ENCODE measurements around the gene SPRR1A.

Gene SPRR1A

DNA sequence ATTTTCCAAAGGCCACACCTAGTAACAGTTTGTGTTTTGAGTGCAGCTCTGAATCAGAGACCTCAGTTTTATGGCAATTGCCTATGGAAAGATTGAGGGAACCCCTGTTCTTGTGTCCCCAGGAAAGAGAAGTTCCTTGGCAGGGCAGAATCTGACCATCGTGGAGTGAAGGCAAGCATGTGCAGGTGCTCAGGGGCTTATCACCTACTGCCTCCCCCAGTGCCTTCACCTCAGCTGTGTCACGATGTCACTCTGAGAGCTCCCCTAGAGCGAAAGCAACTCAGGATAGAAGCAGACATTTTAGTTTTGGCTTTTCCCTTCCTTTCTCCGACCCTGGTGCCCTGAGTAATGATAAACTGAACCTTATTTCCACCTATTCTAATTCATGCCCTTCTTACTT, 1.8 kb upstream of the SPRR1A start:
- TF ChIP-seq, protein P1, sequence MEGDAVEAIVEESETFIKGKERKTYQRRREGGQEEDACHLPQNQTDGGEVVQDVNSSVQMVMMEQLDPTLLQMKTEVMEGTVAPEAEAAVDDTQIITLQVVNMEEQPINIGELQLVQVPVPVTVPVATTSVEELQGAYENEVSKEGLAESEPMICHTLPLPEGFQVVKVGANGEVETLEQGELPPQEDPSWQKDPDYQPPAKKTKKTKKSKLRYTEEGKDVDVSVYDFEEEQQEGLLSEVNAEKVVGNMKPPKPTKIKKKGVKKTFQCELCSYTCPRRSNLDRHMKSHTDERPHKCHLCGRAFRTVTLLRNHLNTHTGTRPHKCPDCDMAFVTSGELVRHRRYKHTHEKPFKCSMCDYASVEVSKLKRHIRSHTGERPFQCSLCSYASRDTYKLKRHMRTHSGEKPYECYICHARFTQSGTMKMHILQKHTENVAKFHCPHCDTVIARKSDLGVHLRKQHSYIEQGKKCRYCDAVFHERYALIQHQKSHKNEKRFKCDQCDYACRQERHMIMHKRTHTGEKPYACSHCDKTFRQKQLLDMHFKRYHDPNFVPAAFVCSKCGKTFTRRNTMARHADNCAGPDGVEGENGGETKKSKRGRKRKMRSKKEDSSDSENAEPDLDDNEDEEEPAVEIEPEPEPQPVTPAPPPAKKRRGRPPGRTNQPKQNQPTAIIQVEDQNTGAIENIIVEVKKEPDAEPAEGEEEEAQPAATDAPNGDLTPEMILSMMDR (IDR thresholded peaks at IDR 0.05) = no peak
- H3K4me1 ChIP-seq (ENCODE audit: control insufficient read depth in 1 of 2, insufficient read depth in 1 of 2, low read depth in 1 of 2, low read length in 1 of 2) = no peaks in the 10 kb centered on the region
- no peaks in the 10 kb centered on the region for H3K9me3 ChIP-seq
- H3K27ac ChIP-seq = no peak overlapping the region
- H3K4me3 ChIP-seq (ENCODE audit: low read depth in 1 of 2, low read length in 1 of 2) = no peak overlapping the region
- no peaks in the 10 kb centered on the region for H3K36me3 ChIP-seq
- peaks cover 33% of the 10 kb centered on the region for H3K27me3 ChIP-seq

DNA sequence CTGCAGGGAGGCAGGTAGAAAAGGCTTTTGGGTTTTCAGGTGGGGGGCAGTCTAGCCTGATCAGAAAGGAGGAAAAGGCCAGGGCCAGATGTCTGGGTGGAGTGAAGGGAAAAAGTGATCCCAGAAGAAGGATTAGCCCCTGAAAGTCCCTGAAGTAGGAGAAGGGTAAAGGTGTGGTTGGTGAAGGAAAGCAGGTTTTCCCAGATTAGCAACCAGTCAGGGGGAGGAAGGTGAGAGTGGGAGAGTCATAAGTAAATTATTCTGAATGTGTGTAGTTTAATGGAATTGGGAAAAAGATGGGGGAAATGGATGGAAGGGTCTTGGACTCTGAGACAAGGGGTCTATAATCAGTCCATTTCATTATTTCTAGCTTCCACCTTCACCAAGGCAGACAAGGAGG, 647 bp upstream of the SPRR1A start:
- Histone ChIP-seq H3K27ac (no peak overlapping the region), H3K9me3 (no peaks in the 10 kb centered on the region), H3K4me1 (ENCODE audit: control insufficient read depth in 1 of 2, insufficient read depth in 1 of 2, low read depth in 1 of 2, low read length in 1 of 2) (no peaks in the 10 kb centered on the region), H3K4me3 (ENCODE audit: low read depth in 1 of 2, low read length in 1 of 2) (no peak overlapping the region), H3K36me3 (no peaks in the 10 kb centered on the region), H3K27me3 (peaks cover 27% of the 10 kb centered on the region)
- TF ChIP-seq, protein P1 (IDR thresholded peaks at IDR 0.05) = no peak

DNA sequence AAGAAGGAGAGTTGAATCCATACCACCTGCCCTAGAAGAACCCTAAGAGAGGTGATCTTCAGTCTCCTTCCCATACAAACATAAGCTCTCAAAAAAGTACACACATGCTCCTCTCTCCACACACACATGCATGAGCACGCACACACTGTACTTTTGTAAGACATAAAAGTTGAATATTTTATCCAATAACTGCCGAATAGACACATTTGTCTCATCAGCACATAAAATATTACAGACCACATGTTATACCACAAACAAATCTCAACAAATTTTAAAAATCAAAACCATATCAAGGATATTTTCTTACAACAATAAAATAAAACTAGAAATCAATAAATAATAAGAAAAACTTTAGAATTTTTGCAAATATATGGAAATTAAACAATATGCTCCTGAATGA, 2.7 kb downstream of the SPRR1A start:
- H3K4me3 ChIP-seq (ENCODE audit: low read depth in 1 of 2, low read length in 1 of 2) = no peak overlapping the region
- no peak overlapping the region for H3K27ac ChIP-seq
- TF ChIP-seq, protein P1 (IDR thresholded peaks at IDR 0.05) = no peak
- peaks cover 20% of the 10 kb centered on the region for H3K27me3 ChIP-seq
- H3K9me3 ChIP-seq = no peaks in the 10 kb centered on the region
- no peaks in the 10 kb centered on the region for H3K36me3 ChIP-seq
- H3K4me1 ChIP-seq (ENCODE audit: control insufficient read depth in 1 of 2, insufficient read depth in 1 of 2, low read depth in 1 of 2, low read length in 1 of 2) = no peaks in the 10 kb centered on the region

DNA sequence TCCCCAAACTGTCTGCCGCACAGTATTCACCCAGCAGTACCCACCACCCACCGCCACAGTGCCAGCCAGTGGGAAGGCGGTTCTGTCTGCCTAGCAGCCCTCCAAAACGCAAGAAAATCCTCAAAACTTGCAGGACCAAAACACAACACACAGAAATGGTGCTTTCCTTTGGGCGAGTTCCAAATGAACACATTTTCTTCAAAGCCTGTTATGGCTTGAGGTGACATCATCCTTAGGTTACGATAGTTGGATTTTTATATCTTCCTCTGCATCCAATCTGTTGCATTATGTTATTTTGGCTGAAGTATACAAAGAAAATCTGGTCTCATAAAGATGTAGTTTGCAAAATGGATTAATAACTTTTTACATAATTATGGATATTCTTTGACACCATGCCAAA, 9.3 kb downstream of the SPRR1A start:
- no peak overlapping the region for H3K4me3 ChIP-seq (ENCODE audit: low read depth in 1 of 2, low read length in 1 of 2)
- H3K36me3 ChIP-seq = no peaks in the 10 kb centered on the region
- H3K27ac ChIP-seq = no peak overlapping the region
- TF ChIP-seq, protein P1 (IDR thresholded peaks at IDR 0.05) = no peak
- H3K9me3 ChIP-seq = no peaks in the 10 kb centered on the region
- peaks cover 33% of the 10 kb centered on the region for H3K27me3 ChIP-seq
- H3K4me1 ChIP-seq (ENCODE audit: control insufficient read depth in 1 of 2, insufficient read depth in 1 of 2, low read depth in 1 of 2, low read length in 1 of 2) = no peaks in the 10 kb centered on the region

DNA sequence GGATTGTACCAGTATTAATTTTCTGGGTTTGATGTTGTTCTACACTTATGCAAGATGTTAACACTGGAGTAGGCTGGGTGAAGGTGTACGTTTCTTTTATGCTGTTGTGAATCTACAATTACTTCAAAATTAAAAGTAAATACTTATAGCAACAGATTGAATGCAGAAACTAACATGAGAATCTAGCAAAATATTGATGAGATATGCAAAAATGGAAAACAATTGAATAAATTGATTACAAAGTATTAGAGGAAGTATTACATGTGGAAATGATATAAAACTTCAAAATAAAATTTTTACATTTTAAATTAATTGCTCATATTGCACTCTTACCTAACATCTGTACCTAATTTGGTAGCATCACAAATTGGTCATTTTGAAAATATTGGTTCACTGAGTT, 12.0 kb downstream of the SPRR1A start:
- Histone ChIP-seq H3K4me1 (ENCODE audit: control insufficient read depth in 1 of 2, insufficient read depth in 1 of 2, low read depth in 1 of 2, low read length in 1 of 2) (no peaks in the 10 kb centered on the region), H3K27me3 (peaks cover 21% of the 10 kb centered on the region), H3K9me3 (no peaks in the 10 kb centered on the region), H3K27ac (no peak overlapping the region), H3K4me3 (ENCODE audit: low read depth in 1 of 2, low read length in 1 of 2) (no peak overlapping the region), H3K36me3 (no peaks in the 10 kb centered on the region)
- TF ChIP-seq, protein P1 (IDR thresholded peaks at IDR 0.05) = no peak
